NCI-H748 treated with DMSO at 0.1 percent for 48 hours (cell line): ENCODE measurements around the gene ARHGAP26.

ENCODE experiments used
- DNase-seq: peaks from one replicate; lab custom pipeline; 2025; lab: John Stamatoyannopoulos, UW

Gene ARHGAP26, protein sequence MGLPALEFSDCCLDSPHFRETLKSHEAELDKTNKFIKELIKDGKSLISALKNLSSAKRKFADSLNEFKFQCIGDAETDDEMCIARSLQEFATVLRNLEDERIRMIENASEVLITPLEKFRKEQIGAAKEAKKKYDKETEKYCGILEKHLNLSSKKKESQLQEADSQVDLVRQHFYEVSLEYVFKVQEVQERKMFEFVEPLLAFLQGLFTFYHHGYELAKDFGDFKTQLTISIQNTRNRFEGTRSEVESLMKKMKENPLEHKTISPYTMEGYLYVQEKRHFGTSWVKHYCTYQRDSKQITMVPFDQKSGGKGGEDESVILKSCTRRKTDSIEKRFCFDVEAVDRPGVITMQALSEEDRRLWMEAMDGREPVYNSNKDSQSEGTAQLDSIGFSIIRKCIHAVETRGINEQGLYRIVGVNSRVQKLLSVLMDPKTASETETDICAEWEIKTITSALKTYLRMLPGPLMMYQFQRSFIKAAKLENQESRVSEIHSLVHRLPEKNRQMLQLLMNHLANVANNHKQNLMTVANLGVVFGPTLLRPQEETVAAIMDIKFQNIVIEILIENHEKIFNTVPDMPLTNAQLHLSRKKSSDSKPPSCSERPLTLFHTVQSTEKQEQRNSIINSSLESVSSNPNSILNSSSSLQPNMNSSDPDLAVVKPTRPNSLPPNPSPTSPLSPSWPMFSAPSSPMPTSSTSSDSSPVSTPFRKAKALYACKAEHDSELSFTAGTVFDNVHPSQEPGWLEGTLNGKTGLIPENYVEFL

DNA sequence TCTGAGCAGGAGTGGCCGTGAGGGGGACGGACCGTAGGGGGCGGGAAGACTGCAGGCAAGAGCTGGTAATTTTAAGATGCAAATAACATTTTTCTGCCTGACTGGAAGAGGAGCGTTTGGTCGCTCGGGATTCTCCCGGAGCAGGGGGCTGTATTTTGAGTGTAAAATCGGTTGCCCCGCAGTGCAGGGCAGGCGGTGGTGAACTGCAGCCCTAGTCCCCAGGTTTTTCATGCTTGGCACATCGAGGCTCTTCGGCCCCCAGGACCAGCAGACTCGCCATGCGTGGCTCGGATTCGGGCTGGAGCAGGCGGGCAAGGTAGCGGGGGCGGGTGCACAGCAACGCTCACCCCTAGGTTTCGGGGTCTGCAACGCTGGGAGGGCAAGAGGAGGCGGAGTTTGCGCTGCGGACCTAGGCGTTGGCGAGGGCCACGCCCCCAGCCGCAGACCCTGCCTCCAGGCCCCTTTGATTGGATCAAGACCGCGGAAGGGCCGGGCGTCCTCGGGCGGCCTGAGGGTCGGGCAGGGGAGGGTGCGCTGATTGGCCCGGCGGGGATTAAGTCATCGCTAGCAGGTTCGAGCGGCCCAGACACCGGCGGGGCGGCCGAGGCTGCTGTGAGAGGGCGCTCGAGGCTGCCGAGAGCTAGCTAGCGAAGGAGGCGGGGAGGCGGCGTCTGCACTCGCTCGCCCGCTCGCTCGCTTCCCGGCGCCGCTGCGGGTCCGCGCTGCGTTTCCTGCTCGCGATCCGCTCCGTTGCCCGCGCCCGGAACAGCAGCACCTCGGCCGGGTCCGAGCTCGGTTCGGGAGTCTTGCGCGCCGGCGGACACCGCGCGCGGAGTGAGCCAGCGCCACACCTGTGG, at the start of gene ARHGAP26:
ARHGAP26 (plus strand) TSS at position 585 of the 857 bp plus-strand sequence. CDS start 385 bp downstream, outside the sequence.
- DNase-seq = peak; percentile 92

- peak; percentile 37 for DNase-seq
These were observed 49.4 kb upstream of the ARHGAP26 start for GRCh38 chr5:142720641-142721271.

- DNase-seq = no peak
These were observed 48.0 kb upstream of the ARHGAP26 start for GRCh38 chr5:142722146-142722545.

DNA sequence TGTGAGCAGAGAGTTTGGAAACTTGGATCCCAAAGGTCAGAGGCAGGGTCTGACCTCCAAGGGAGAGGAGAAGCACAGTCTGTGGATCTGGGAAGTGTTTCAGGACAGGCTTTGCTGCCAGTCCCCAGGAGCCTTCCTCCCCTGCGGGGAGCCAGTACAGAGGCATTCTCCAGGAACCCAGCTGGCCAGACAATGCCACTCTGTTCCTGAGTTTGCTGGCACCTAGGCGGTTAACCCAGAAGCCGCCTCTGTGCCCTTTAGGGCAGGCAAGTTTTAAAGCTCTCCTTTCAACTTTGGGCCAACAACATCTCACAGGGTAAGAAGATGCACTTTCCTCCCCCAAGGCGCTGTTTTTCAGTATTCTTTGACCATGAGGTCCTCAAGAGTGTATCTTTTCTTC, 47.3 kb upstream of the ARHGAP26 start:
- no peak for DNase-seq

GRCh38 chr5:142724821-142725220, 45.4 kb upstream of the ARHGAP26 start:
- DNase-seq = no peak

DNA sequence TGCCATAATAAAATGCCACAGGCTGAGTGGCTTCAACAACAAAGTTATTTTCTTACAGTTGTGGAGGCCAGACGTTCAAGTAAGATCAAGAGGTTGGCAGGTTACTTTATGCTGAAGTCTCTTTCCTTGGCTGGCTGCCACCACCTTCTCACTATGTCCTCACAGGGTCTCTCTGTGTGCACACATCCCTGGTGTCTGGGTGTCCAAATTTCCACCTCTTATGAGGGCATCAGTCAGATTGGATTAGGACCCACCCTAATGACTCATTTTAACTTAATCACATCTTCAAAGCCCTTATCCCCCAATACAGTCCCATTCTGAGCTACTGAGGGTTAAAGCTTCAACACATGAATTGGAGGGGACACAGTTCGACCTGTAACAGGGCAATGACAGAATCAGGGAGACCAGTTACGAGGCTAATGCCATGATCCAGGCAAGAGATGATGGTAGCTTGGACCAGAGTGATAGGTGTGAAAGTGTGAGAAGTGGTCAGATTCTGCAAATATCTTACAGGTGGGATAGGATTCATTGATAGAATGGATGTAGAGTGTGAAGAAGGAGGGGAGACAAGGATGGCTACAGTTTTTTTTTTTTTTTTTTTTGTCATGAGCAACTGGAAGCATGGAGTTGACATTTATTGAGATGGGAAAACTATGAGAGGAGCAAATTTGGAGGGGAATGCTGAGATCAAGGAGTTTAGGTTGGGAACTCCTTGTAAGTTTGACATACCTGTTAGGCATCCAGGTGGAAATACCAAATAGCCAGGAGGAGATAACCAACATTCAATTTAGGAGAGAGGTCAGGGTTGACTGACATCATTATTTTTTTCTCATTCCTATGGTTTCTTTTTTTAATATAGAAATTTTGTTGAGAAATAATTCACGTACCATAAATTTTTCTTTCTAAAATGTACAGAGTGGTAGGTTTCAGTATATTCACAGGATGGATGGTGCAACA, 44.7 kb upstream of the ARHGAP26 start:
- no peak for DNase-seq

DNA sequence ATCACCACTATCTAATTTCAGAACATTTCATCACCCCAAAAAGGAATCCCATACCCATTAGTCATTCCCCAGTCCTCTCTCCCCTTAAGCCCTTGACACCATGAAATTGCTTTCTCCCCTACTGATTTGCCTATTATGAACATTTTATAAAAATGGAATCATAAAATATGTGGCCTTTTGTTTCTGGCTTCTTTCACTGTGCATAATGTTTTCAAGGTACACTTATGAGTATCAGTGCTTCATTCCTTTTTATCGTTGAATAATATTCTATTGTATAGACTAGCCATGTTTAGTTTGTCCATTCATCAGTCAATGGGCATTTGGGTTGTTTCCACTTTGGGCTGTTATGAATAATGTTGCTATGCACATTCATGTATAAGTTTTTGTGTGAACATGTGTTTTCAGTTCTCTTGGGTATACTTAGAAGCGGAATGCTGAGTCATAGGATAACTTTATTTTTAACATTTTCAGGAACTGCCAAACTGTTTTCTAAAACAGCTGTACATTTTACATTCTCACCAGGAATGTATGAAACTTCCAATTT, 43.9 kb upstream of the ARHGAP26 start:
- DNase-seq = no peak

DNA sequence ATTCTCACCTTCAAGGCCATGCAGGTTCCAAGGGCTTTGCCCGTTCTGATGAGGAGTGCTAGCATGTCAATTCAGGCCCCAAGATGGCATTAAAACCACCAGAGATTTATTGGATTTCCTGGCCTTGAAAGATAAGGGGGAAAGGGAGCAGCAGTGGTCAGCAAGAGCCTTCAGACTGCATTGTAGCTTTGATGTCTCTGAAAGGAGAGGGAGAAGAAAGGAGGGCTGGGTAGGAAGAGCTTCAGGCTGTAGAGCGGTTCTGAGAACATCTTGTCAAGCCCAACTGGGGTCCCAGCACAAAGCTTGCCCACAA, 42.5 kb upstream of the ARHGAP26 start:
- no peak for DNase-seq

GRCh38 chr5:142735323-142736246, 34.6 kb upstream of the ARHGAP26 start:
- DNase-seq = no peak

DNA sequence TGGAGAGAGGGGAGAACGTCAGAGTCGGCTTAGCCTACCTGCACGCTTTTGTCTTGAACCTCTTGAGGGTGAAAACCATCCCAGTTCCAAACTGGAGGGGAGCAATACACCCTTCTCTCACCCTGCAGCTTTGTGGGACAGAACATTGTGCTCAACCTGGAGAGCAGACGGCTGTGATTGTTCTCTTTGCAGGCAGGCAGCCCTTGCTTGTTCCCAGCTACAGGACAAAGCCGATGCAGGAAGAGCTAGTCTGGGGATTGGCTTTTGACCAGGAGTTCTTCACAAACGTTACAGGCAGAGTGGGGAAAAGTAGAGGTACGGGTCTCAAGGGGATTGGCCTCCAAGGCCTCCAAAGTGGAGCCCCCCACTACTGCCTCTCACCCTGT, 33.9 kb upstream of the ARHGAP26 start:
- DNase-seq = no peak

- DNase-seq = no peak
These were observed 33.0 kb upstream of the ARHGAP26 start for GRCh38 chr5:142737179-142737578.

- DNase-seq = no peak
These were observed 29.5 kb upstream of the ARHGAP26 start for GRCh38 chr5:142740474-142741242.

DNA sequence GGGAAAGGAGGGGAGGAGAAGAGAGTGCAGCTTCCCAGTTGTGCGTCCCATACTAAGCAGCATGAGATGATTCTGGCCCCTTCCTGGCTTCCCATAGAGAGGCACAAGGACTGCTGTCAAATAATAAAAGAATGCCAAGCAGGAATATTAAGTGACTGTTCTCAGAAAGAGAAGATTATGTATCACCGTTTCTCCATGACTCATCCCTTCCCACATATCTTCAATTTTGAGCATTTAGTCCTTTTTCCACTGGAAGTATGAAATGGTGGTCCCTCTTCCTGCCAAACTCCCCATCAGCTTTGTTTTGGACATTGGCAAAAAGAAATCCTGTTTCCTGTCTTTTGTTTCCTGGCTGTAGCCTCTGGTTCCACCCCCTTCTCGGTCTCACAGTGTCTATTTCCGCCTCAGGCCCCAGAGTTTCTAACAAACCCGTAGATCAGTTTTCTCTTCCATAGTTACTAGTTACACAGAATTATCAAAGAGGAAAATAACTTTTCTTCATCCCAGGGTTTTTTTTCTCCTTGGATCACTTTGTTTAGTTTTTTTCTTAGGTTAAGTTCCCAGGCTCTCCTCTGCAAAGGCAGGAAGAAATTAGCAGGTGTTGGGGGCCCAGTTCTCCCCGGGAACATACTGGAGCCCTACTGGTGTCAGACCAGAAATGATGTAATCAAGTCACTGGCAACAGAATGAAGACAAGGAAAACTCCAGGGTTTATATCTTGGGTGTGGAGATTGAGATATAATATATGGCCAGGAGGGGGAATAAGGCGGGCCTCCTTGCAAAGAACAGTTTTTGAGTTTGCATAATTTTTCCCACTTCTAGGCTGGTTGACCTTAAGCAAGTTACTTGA, 26.4 kb upstream of the ARHGAP26 start:
- no peak for DNase-seq

DNA sequence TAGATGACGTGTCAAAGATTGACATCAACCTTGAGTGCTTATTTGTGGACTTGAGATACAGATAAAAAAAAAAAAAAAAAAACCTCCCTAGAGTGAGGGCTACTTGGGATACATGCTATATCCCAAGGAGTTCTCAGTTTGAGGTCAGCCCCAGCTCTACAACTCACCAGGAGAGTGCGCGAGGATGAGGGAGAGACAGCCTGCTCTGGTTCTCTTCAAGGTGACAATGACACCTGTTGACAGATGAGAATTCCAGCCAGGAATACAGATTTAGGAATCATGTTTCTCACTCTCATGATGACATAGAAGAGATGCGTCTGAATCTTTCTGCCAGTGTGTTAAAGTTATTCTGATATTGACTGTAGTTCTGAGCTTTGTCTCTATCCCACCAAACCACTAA, 24.9 kb upstream of the ARHGAP26 start:
- DNase-seq = no peak

- no peak for DNase-seq
These were observed 23.4 kb upstream of the ARHGAP26 start for GRCh38 chr5:142746532-142747433.

GRCh38 chr5:142748132-142748531, 22.0 kb upstream of the ARHGAP26 start:
- no peak for DNase-seq
